Prostate gland (tissue), 2 donors: ENCODE data around the gene PFN3.
"Not testable (repeated sequence)": the region's sequence is repeated elsewhere in the genome, so short reads cannot be mapped to it uniquely, and the experiment has no call there.

ENCODE experiments used
- POLR2A ChIP-seq: fragments of 450-650 bp; IDR thresholded peaks from one replicate; pipeline ENCODE4 v1.6.1; 2016; ENCODE audit warnings: antibody characterized with exemption, mild to moderate bottlenecking
- TF ChIP-seq, protein P1 (sequence below), 4 experiments: fragments of 200-600 bp in 2 of 4; fragments of 450-650 bp in 2 of 4; sonication (generic) in 2 of 4; IDR thresholded peaks; 1 replicate in 3 of 4; 2 replicates in 1 of 4; pipeline ENCODE4 v1.5.1; 2016 to 2019; ENCODE audit warnings: antibody characterized with exemption in 4 of 4, mild to moderate bottlenecking in 2 of 4, moderate library complexity in 2 of 4

DNA sequence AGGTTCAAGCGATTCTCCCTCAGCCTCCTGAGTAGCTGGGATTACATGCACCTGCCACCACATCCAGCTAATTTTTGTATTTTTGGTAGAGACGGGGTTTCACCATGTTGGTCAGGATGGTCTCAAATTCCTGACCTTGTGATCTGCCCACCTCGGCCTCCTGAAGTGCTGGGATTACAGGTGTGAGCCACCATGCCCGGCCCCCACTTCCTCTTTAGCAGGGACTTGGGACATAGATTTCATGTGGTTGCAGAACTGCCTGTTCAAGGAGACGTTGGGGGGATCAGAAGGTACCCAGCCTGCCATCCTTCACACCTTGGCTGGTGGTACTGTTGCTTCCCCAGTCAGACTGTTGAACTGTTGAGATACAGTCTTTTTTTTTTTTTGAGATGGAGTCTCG lies 16.6 kb upstream of the PFN3 start:
- TF ChIP-seq, protein P1, sequence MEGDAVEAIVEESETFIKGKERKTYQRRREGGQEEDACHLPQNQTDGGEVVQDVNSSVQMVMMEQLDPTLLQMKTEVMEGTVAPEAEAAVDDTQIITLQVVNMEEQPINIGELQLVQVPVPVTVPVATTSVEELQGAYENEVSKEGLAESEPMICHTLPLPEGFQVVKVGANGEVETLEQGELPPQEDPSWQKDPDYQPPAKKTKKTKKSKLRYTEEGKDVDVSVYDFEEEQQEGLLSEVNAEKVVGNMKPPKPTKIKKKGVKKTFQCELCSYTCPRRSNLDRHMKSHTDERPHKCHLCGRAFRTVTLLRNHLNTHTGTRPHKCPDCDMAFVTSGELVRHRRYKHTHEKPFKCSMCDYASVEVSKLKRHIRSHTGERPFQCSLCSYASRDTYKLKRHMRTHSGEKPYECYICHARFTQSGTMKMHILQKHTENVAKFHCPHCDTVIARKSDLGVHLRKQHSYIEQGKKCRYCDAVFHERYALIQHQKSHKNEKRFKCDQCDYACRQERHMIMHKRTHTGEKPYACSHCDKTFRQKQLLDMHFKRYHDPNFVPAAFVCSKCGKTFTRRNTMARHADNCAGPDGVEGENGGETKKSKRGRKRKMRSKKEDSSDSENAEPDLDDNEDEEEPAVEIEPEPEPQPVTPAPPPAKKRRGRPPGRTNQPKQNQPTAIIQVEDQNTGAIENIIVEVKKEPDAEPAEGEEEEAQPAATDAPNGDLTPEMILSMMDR (IDR thresholded peaks at IDR 0.05), result not testable (repeated sequence)
- TF ChIP-seq POLR2A, result not testable (repeated sequence)
